Natural killer cell (primary cell): ENCODE measurements around the gene RNF25. TPM values are rescaled to one million over a fixed set of nuclear protein-coding genes. Genes with fewer than 3 reads are reported as not detected.

ENCODE experiments used
- ATAC-seq, 3 donors: fragments of 150-1000 bp in 2 of 3; fragments of 200-7000 bp in 1 of 3; cut with Tn5 transposase; 1 replicate in 1 of 3; 2 replicates in 2 of 3; pipeline ENCODE4 v1.10.0; 2021; ENCODE audit warnings: mild to moderate bottlenecking in 2 of 3, moderate library complexity in 2 of 3
- DNase-seq, 2 donors: peaks; one replicate each; pipeline versions ENCODE4 v3.0.0 to v3.0.0-alpha.2; 2013 to 2021; ENCODE audit warnings: mixed read lengths in 1 of 2
- H3K27ac ChIP-seq: one replicate; pipeline ENCODE4 v1.5.1; 2013; ENCODE audit warnings: mild to moderate bottlenecking, low read length
- H3K27me3 ChIP-seq: one replicate; pipeline ENCODE4 v1.6.1; 2013; ENCODE audit warnings: low read length; ENCODE audit not compliant: control insufficient read depth, insufficient read depth
- H3K36me3 ChIP-seq: one replicate; pipeline ENCODE4 v1.6.1; 2013; ENCODE audit warnings: low read length; ENCODE audit not compliant: control insufficient read depth, insufficient read depth
- H3K4me1 ChIP-seq: one replicate; pipeline ENCODE4 v1.6.1; 2013; ENCODE audit warnings: low read length; ENCODE audit not compliant: control insufficient read depth, insufficient read depth
- H3K4me3 ChIP-seq: one replicate; pipeline ENCODE4 v1.5.1; 2013; ENCODE audit warnings: low read length
- H3K9me3 ChIP-seq: one replicate; pipeline ENCODE4 v1.6.1; 2013; ENCODE audit warnings: low read length; ENCODE audit not compliant: control insufficient read depth, insufficient read depth
- H3K27ac Mint-ChIP-seq, 2 donors: one replicate each; pipeline ENCODE4 v1.8.0; 2022; ENCODE audit warnings: mild to moderate bottlenecking in 2 of 2, mixed read lengths in 2 of 2, moderate library complexity in 1 of 2
- H3K27me3 Mint-ChIP-seq, 2 donors: one replicate each; pipeline ENCODE4 v1.8.0; 2022; ENCODE audit warnings: low read depth in 2 of 2, mixed read lengths in 2 of 2
- H3K36me3 Mint-ChIP-seq: one replicate; pipeline ENCODE4 v1.8.0; 2022; ENCODE audit warnings: mixed read lengths
- H3K4me1 Mint-ChIP-seq, 2 donors: one replicate each; pipeline ENCODE4 v1.8.0; 2022; ENCODE audit warnings: mixed read lengths in 2 of 2
- H3K4me3 Mint-ChIP-seq: one replicate; pipeline ENCODE4 v1.8.0; 2022; ENCODE audit warnings: mild to moderate bottlenecking, moderate library complexity, mixed read lengths
- H3K9me3 Mint-ChIP-seq, 2 donors: one replicate each; pipeline ENCODE4 v1.8.0; 2022; ENCODE audit warnings: mixed read lengths in 2 of 2
- CTCF ChIP-seq: fragments of 200-600 bp; IDR thresholded peaks from one replicate; pipeline ENCODE4 v1.8.0; 2022; ENCODE audit warnings: antibody characterized with exemption
- WGBS: methylation state at CpG from one replicate; pipeline ENCODE4 v1.1.7; 2013; ENCODE audit warnings: missing lambda C conversion rate; ENCODE audit not compliant: insufficient coverage; 5-methylcytosine and 5-hydroxymethylcytosine counted together
- intact Hi-C: fragments of 100-400 bp; cut with micrococcal nuclease; formaldehyde crosslinking; loops from one replicate; pipeline ENCODE4 v1.14.2; 2022
- total RNA-seq, 4 donors: library from RNA; stranded (reverse); fragments of 120-200 nt in 1 of 4; gene quantifications; one replicate each; pipeline versions ENCODE4 v1.2.3 to v1.2.4, GENCODE V29; 2013 to 2022

Gene RNF25
- total RNA-seq, 3 donors from 2014 or later (not counting 1 experiment from before 2014, with no cell fraction given) = 16.5 to 22.8 (median 20.1) TPM

- H3K4me1 Mint-ChIP-seq = peaks cover 12 to 27% of the 10 kb centered on the region in 2 donors
- no peak for ATAC-seq
- intact Hi-C loops = loop anchor here (1.0 to 5.0 kb wide), 4 partner anchors 38 to 440 kb away; partner anchors contain the start of genes AAMP, BCS1L, PNKD and RNF25
Observed at GRCh38 chr2:218710334-218710686, 38.5 kb upstream of the RNF25 start.

DNA sequence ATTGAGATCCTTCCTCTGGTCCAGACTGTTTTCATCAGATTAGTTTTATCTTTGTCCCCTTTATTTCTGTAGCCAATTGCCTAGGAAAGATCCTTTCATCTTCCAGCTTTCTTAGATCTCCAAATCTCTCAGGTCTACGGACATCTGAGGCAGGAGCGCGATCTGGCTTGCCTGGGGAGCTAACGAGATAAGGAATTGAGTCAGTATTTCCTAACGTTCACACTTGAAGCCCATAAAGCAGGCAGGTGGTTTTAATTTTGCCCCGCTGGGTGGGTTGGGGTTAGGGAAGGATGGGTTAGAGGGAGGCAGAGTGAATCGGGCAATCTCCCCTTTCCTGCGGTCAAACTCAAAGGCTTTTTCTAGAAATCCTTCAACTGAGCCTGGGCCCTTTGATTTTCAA, 38.1 kb upstream of the RNF25 start:
- Mint-ChIP-seq H3K4me3 (peak overlapping the region; percentile 99), H3K4me1 (peaks cover 12 to 27% of the 10 kb centered on the region in 2 donors), H3K27me3 (no peaks in the 10 kb centered on the region), H3K36me3 (no peaks in the 10 kb centered on the region), H3K9me3 (no peaks in the 10 kb centered on the region), H3K27ac (peak overlapping the region; percentile 94 to 97)
- TF ChIP-seq CTCF = no peak
- H3K27ac ChIP-seq = no peak overlapping the region
- peaks cover 10% of the 10 kb centered on the region for H3K4me1 ChIP-seq
- intact Hi-C loops = loop anchor here (1.0 to 5.0 kb wide), 4 partner anchors 38 to 440 kb away; partner anchors contain the start of genes AAMP, BCS1L, PNKD and RNF25
- 90% methylated on average over 8 of the region's 8 CpGs for WGBS
- no peaks in the 10 kb centered on the region for H3K27me3 ChIP-seq
- ATAC-seq (no peak), DNase-seq (no peak)
- H3K36me3 ChIP-seq = no peaks in the 10 kb centered on the region
- no peaks in the 10 kb centered on the region for H3K9me3 ChIP-seq
- no peak overlapping the region for H3K4me3 ChIP-seq

More at GRCh38 chr2:218710334-218710686, 38.5 kb upstream of the RNF25 start:
- no peaks in the 10 kb centered on the region for H3K36me3 ChIP-seq
- H3K27me3 ChIP-seq = no peaks in the 10 kb centered on the region
- peak overlapping the region; percentile 41 for H3K27ac ChIP-seq
- H3K9me3 ChIP-seq = no peaks in the 10 kb centered on the region
- H3K4me3 ChIP-seq = peak overlapping the region; percentile 34
- peak overlapping the region; percentile 99 for H3K4me3 Mint-ChIP-seq
- no peak for DNase-seq
- no peak for TF ChIP-seq CTCF
- H3K27ac Mint-ChIP-seq = peak overlapping the region; percentile 94 to 97
- H3K27me3 Mint-ChIP-seq = no peaks in the 10 kb centered on the region
- no peaks in the 10 kb centered on the region for H3K9me3 Mint-ChIP-seq
- 57% methylated on average over 14 of the region's 14 CpGs for WGBS
- peaks cover 10% of the 10 kb centered on the region for H3K4me1 ChIP-seq
- no peaks in the 10 kb centered on the region for H3K36me3 Mint-ChIP-seq

DNA sequence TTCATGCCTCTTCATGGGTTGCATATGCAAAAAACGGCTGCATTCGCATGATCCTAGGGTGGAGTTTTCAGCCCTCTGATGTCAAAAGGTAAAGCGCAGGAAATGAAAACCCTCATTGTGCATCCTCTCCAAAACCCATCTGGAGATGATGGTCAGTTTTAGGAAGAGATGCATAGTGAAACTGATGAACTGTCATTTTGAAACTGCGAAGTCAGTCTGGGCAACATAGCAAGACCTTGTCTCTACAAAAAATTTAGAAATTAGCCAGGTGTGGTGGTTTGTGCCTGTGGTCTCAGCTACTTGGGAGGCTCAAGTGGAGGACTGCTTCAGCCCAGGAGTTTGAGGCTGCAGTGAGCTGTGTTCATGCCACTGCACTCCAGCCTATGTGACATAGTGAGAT, 36.3 kb upstream of the RNF25 start:
- Mint-ChIP-seq H3K36me3 (no peaks in the 10 kb centered on the region), H3K4me3 (no peak overlapping the region), H3K9me3 (no peaks in the 10 kb centered on the region), H3K4me1 (peaks cover 12 to 19% of the 10 kb centered on the region in 2 donors), H3K27ac (no peak overlapping the region), H3K27me3 (no peaks in the 10 kb centered on the region)
- ATAC-seq (no peak), DNase-seq (no peak)
- no peaks in the 10 kb centered on the region for H3K36me3 ChIP-seq
- 70% methylated on average over 4 of the region's 4 CpGs for WGBS
- H3K4me3 ChIP-seq = no peak overlapping the region
- H3K9me3 ChIP-seq = no peaks in the 10 kb centered on the region
- intact Hi-C loops = no loop called here
- H3K27me3 ChIP-seq = no peaks in the 10 kb centered on the region
- no peak overlapping the region for H3K27ac ChIP-seq
- no peak for TF ChIP-seq CTCF
- peaks cover 10% of the 10 kb centered on the region for H3K4me1 ChIP-seq

- H3K36me3 Mint-ChIP-seq = no peaks in the 10 kb centered on the region
- no peak overlapping the region for H3K27ac Mint-ChIP-seq
- no peaks in the 10 kb centered on the region for H3K4me1 Mint-ChIP-seq
- no peaks in the 10 kb centered on the region for H3K9me3 Mint-ChIP-seq
- TF ChIP-seq CTCF = no peak
- H3K27me3 ChIP-seq = no peaks in the 10 kb centered on the region
- no peaks in the 10 kb centered on the region for H3K36me3 ChIP-seq
- no peaks in the 10 kb centered on the region for H3K4me1 ChIP-seq
- no peaks in the 10 kb centered on the region for H3K9me3 ChIP-seq
- WGBS = 78% methylated on average over 4 of the region's 4 CpGs
- DNase-seq (no peak), ATAC-seq (no peak)
- H3K27me3 Mint-ChIP-seq = no peaks in the 10 kb centered on the region
- H3K4me3 Mint-ChIP-seq = no peak overlapping the region
- H3K4me3 ChIP-seq = no peak overlapping the region
- H3K27ac ChIP-seq = no peak overlapping the region
- intact Hi-C loops = no loop called here
Observed at GRCh38 chr2:218703341-218703740, 31.5 kb upstream of the RNF25 start.
